Endodermal cell (in vitro differentiated cells): ENCODE data around the gene SLC17A1. TPM values are rescaled to one million over a fixed set of nuclear protein-coding genes. Genes with fewer than 3 reads are reported as not detected.

ENCODE experiments used
- DNase-seq: peaks from one replicate; pipeline ENCODE4 v3.0.0-alpha.2; 2017
- H3K27ac ChIP-seq: 2 replicates; pipeline ENCODE4 v1.5.1; 2013; ENCODE audit warnings: mild to moderate bottlenecking, low read depth, low read length, moderate library complexity
- H3K27me3 ChIP-seq: 2 replicates; pipeline ENCODE4 v1.6.1; 2013; ENCODE audit warnings: mild to moderate bottlenecking, low read length, moderate library complexity; ENCODE audit not compliant: insufficient read depth, control insufficient read depth, poor library complexity, severe bottlenecking
- H3K36me3 ChIP-seq: 2 replicates; pipeline ENCODE4 v1.7.0; 2013; ENCODE audit warnings: mild to moderate bottlenecking, low read length, moderate library complexity; ENCODE audit not compliant: control insufficient read depth, insufficient read depth
- H3K4me1 ChIP-seq: one replicate; pipeline ENCODE4 v1.7.0; 2013; ENCODE audit warnings: low read length; ENCODE audit not compliant: control insufficient read depth, insufficient read depth
- H3K4me3 ChIP-seq: 2 replicates; pipeline ENCODE4 v1.5.1; 2013; ENCODE audit warnings: mild to moderate bottlenecking, low read length, moderate library complexity
- H3K9ac ChIP-seq: 2 replicates; pipeline ENCODE4 v1.6.1; 2013; ENCODE audit warnings: mild to moderate bottlenecking, low read length, moderate library complexity; ENCODE audit not compliant: poor library complexity, severe bottlenecking; ENCODE audit errors: extremely low read depth
- H3K9me3 ChIP-seq: 2 replicates; pipeline ENCODE4 v1.6.1; 2013; ENCODE audit warnings: mild to moderate bottlenecking, low read length, moderate library complexity; ENCODE audit not compliant: control insufficient read depth
- H3K27ac Mint-ChIP-seq: 2 replicates; pipeline ENCODE4 v1.8.0; 2020; ENCODE audit warnings: mixed read lengths
- H3K27me3 Mint-ChIP-seq: 2 replicates; pipeline ENCODE4 v1.8.0; 2021; ENCODE audit warnings: mild to moderate bottlenecking, mixed read lengths; ENCODE audit not compliant: insufficient read depth
- H3K36me3 Mint-ChIP-seq: 2 replicates; pipeline ENCODE4 v1.8.0; 2020; ENCODE audit warnings: low read depth, mixed read lengths
- H3K4me1 Mint-ChIP-seq: 2 replicates; pipeline ENCODE4 v1.8.0; 2020; ENCODE audit warnings: mixed read lengths
- H3K4me3 Mint-ChIP-seq: 2 replicates; pipeline ENCODE4 v1.8.0; 2020; ENCODE audit warnings: mild to moderate bottlenecking, moderate library complexity, mixed read lengths
- H3K9me3 Mint-ChIP-seq: 2 replicates; pipeline ENCODE4 v1.8.0; 2020; ENCODE audit warnings: mild to moderate bottlenecking, mixed read lengths
- CTCF ChIP-seq: fragments of 200-600 bp; sonication (generic); conservative IDR thresholded peaks from 2 replicates; pipeline ENCODE4 v1.5.0; 2021; ENCODE audit warnings: antibody characterized with exemption, mild to moderate bottlenecking
- WGBS, 2 experiments: methylation state at CpG; one replicate each; pipeline versions ENCODE4 v1.1.5 to v1.1.7; 2013; ENCODE audit warnings: missing lambda C conversion rate in 2 of 2, mixed read lengths in 1 of 2; ENCODE audit not compliant: insufficient coverage in 1 of 2, insufficient read length in 1 of 2; 5-methylcytosine and 5-hydroxymethylcytosine counted together
- total RNA-seq, 2 donors: library from RNA; stranded (reverse); fragmentation: NEBNext Ultra II Directional in 1 of 2; extraction: Animal tissue kit (Norgen Biotek cat#: 25700) in 1 of 2; gene quantifications; 2 replicates in 1 of 2; 3 replicates in 1 of 2; pipeline ENCODE4 v1.2.1, GENCODE V29; 2021

Gene SLC17A1
- total RNA-seq, 2 donors from 2014 or later: not detected

- Histone ChIP-seq H3K4me3 (no peak overlapping the region), H3K4me1 (no peaks in the 10 kb centered on the region), H3K9ac (no peak overlapping the region), H3K9me3 (no peaks in the 10 kb centered on the region), H3K36me3 (no peaks in the 10 kb centered on the region), H3K27me3 (no peaks in the 10 kb centered on the region), H3K27ac (no peak overlapping the region)
- 98 to 100% methylated on average over 1 to 2 of the region's 2 CpGs for WGBS, 2 experiments
- DNase-seq: no peak
- H3K9me3 Mint-ChIP-seq: no peaks in the 10 kb centered on the region
- no peak overlapping the region for H3K27ac Mint-ChIP-seq
- no peaks in the 10 kb centered on the region for H3K36me3 Mint-ChIP-seq
- TF ChIP-seq CTCF: no peak
- H3K4me3 Mint-ChIP-seq: no peak overlapping the region
- H3K27me3 Mint-ChIP-seq: no peaks in the 10 kb centered on the region
- no peaks in the 10 kb centered on the region for H3K4me1 Mint-ChIP-seq
These were observed 27.0 kb downstream of the SLC17A1 start for GRCh38 chr6:25804804-25805203.

- H3K27ac Mint-ChIP-seq: no peak overlapping the region
- no peak overlapping the region for H3K4me3 Mint-ChIP-seq
- no peak for TF ChIP-seq CTCF
- no peak overlapping the region for H3K9ac ChIP-seq
- H3K27me3 Mint-ChIP-seq: no peaks in the 10 kb centered on the region
- H3K27me3 ChIP-seq: no peaks in the 10 kb centered on the region
- WGBS, 2 experiments: 85 to 95% methylated on average over 3 to 4 of the region's 4 CpGs
- no peaks in the 10 kb centered on the region for H3K36me3 ChIP-seq
- no peak overlapping the region for H3K4me3 ChIP-seq
- H3K36me3 Mint-ChIP-seq: no peaks in the 10 kb centered on the region
- H3K4me1 Mint-ChIP-seq: no peaks in the 10 kb centered on the region
- no peaks in the 10 kb centered on the region for H3K9me3 ChIP-seq
- no peaks in the 10 kb centered on the region for H3K4me1 ChIP-seq
- H3K9me3 Mint-ChIP-seq: no peaks in the 10 kb centered on the region
- DNase-seq: no peak
- H3K27ac ChIP-seq: no peak overlapping the region
These were observed 30.4 kb downstream of the SLC17A1 start for GRCh38 chr6:25801436-25801835.

GRCh38 chr6:25794784-25795183, 37.1 kb downstream of the SLC17A1 start:
- no peak overlapping the region for H3K27ac Mint-ChIP-seq
- no peak overlapping the region for H3K27ac ChIP-seq
- no peaks in the 10 kb centered on the region for H3K4me1 Mint-ChIP-seq
- 92 to 93% methylated on average over 2 of the region's 2 CpGs for WGBS, 2 experiments
- no peak overlapping the region for H3K4me3 Mint-ChIP-seq
- H3K9ac ChIP-seq: no peak overlapping the region
- DNase-seq: no peak
- H3K36me3 ChIP-seq: no peaks in the 10 kb centered on the region
- H3K36me3 Mint-ChIP-seq: no peaks in the 10 kb centered on the region
- no peaks in the 10 kb centered on the region for H3K4me1 ChIP-seq
- H3K4me3 ChIP-seq: no peak overlapping the region
- no peaks in the 10 kb centered on the region for H3K9me3 ChIP-seq
- H3K27me3 Mint-ChIP-seq: no peaks in the 10 kb centered on the region
- no peak for TF ChIP-seq CTCF
- no peaks in the 10 kb centered on the region for H3K9me3 Mint-ChIP-seq
- no peaks in the 10 kb centered on the region for H3K27me3 ChIP-seq
